NT2/D1 (cell line): ENCODE measurements around the gene FCSK.

Experiments
- DNase-seq: peaks from one replicate; pipeline ENCODE4 v3.0.0-alpha.2; 2011; ENCODE audit warnings: low read depth, low spot score
- H3K27me3 ChIP-seq: 2 replicates; pipeline ENCODE4 v1.6.0; 2011; ENCODE audit warnings: mild to moderate bottlenecking; ENCODE audit not compliant: insufficient read length, insufficient read depth
- H3K36me3 ChIP-seq: 2 replicates; pipeline ENCODE4 v1.6.1; 2011; ENCODE audit warnings: mild to moderate bottlenecking, low read length, mixed read lengths; ENCODE audit not compliant: insufficient read depth, insufficient read length
- H3K4me1 ChIP-seq: 2 replicates; pipeline ENCODE4 v1.5.1; 2011; ENCODE audit not compliant: insufficient read depth, insufficient read length
- H3K4me3 ChIP-seq: 2 replicates; pipeline ENCODE4 v1.5.1; 2011; ENCODE audit warnings: low read depth; ENCODE audit not compliant: insufficient read length
- H3K9ac ChIP-seq: 2 replicates; pipeline ENCODE4 v1.6.0; 2011; ENCODE audit warnings: low read depth; ENCODE audit not compliant: insufficient read length
- H3K9me3 ChIP-seq: 2 replicates; pipeline ENCODE4 v1.5.1; 2011; ENCODE audit warnings: mild to moderate bottlenecking, low read length; ENCODE audit not compliant: insufficient read depth
- SUZ12 ChIP-seq: IDR thresholded peaks from 2 replicates; pipeline ENCODE4 v1.6.1; 2011; ENCODE audit not compliant: insufficient read length, insufficient read depth; ENCODE audit errors: extremely low read depth
- YY1 ChIP-seq: IDR thresholded peaks from 2 replicates; pipeline ENCODE4 v1.6.1; 2011; ENCODE audit not compliant: insufficient read length, insufficient read depth
- ZNF274 ChIP-seq: IDR thresholded peaks from 2 replicates; pipeline ENCODE4 v1.6.1; 2011; ENCODE audit warnings: mild to moderate bottlenecking, low read depth, low read length

FCSK gene

DNA sequence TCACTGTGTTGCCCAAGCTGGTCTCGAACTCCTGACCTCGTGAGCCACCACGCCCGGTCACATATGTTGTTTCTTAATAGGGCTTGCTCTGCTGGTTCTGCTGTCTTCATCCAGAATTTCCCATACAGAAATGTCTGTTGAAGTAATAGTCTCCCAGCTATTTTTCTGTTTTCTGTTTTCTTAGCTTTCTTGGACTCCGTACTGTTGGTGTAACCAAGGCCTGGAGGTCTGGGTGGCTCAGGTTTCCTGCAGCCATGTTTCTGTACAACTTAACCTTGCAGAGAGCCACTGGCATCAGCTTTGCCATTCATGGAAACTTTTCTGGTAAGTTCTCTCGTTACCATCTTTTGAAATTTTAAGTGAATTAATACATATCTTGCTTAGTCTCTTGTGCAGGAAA is 72.0 kb downstream of the FCSK start:
- no peak for TF ChIP-seq YY1
- no peak for TF ChIP-seq SUZ12
- no peak for DNase-seq
- H3K4me3 ChIP-seq: no peak overlapping the region

DNA sequence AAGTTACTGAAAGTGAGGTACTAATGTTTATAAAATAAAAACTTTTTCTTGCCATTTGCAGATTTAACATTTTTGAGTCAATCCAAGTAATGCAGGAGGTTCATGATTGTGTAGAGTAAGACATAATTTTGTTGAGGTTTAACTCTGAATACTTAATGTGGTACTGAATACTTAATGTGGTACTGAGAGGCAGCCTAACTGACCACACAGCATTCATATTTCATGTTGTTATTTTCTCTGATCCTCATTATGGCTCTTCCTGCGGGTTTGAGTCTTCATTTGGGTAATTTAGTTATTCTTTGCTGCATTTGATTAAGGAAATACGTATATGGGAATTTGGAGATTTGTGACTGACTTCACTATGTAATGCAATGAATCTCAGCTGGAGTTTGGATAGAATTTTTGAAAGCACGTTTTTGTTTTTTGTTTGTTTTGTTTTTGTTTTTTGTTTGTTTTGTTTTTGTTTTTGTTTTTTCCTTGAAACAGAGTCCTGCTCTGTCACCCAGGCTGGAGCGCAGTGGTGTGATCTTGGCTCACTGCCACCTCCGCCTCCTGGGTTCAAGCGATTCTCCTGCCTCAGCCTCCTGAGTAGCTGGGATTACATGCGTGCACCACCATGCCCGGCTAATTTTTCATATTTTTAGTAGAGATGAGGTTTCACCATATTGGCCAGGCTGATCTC is 73.1 kb downstream of the FCSK start:
- TF ChIP-seq ZNF274: no peak
- Histone ChIP-seq H3K9me3 (no peaks in the 10 kb centered on the region), H3K27me3 (no peaks in the 10 kb centered on the region), H3K4me1 (peaks cover 4% of the 10 kb centered on the region), H3K4me3 (no peak overlapping the region), H3K9ac (no peak overlapping the region), H3K36me3 (peaks cover 71% of the 10 kb centered on the region)
- no peak for DNase-seq

More for the DNA sequence above, 72.0 kb downstream of the FCSK start:
- peak overlapping the region; percentile 14 for H3K9ac ChIP-seq
- H3K27me3 ChIP-seq: no peaks in the 10 kb centered on the region
- H3K36me3 ChIP-seq: peaks cover 61% of the 10 kb centered on the region
- H3K4me1 ChIP-seq: peaks cover 4% of the 10 kb centered on the region
- H3K9me3 ChIP-seq: no peaks in the 10 kb centered on the region

DNA sequence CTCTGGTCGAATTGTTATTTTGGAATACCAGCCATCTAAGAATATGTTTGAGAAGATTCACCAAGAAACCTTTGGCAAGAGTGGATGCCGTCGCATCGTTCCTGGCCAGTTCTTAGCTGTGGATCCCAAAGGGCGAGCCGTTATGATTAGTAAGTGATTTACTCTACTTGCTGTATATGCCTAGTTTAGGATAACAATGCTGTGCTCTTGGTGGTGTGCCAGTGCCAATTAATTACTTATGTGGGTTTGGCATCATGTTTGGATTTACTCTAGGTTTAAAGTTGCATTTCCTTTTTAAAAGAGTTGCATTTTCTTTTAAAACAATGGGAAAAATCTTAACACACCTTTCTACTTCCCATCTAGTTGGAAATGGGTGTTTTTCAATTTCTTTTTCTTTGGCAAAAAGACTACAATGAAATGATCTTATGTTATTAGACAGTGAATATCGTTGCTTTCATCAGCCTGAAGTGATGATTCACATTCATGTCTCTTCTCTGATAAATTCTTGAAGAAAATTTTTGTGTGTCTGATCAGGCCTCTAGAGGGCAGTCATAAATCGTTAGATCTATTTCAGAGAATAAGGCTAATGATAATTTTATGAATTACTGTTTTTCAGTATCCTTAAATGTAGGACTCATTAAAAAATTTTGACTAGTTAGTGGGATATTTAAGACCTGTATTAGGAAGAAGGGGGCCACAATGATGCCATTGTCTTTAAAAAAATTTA is 74.8 kb downstream of the FCSK start:
- Histone ChIP-seq H3K4me3 (no peak overlapping the region), H3K9ac (no peak overlapping the region)
- no peak for DNase-seq

More for the DNA sequence above, 74.8 kb downstream of the FCSK start:
- H3K4me1 ChIP-seq: peaks cover 4% of the 10 kb centered on the region
- TF ChIP-seq YY1: no peak
- TF ChIP-seq ZNF274: no peak
- no peak for TF ChIP-seq SUZ12
- H3K27me3 ChIP-seq: no peaks in the 10 kb centered on the region
- H3K9me3 ChIP-seq: no peaks in the 10 kb centered on the region
- H3K36me3 ChIP-seq: peaks cover 88% of the 10 kb centered on the region
